Measurements from ENCODE around the gene SEMA3F. TPM values are rescaled to one million over a fixed set of nuclear protein-coding genes. Genes with fewer than 3 reads are reported as not detected.

Gene SEMA3F
- total and polyA plus RNA-seq, 5 experiments from 2014 or later = not detected

GRCh38 chr3:50230104-50230793, 75.1 kb downstream of the SEMA3F start:
- POLR2A ChIA-PET = interaction anchor here (0.6 to 6.1 kb wide), 8 partner anchors 7 to 887 kb away, joined by 3 to 82 read pairs (median 6); partner anchors contain the start of genes GNAI2 and IFRD2
- Mint-ChIP-seq H3K4me3 (peak overlapping the region in 1 of 10 donors; percentile 34), H3K27ac (no peak overlapping the region), H3K27me3 (no peaks in the 10 kb centered on the region), H3K4me1 (peaks cover 20 to 61% (median 33%) of the 10 kb centered on the region in 4 donors), H3K36me3 (no peaks in the 10 kb centered on the region), H3K9me3 (no peaks in the 10 kb centered on the region)
- DNase-seq (no peak), ATAC-seq (no peak)

GRCh38 chr3:50230794-50231125, 75.6 kb downstream of the SEMA3F start:
- no peaks in the 10 kb centered on the region for H3K9me3 Mint-ChIP-seq
- H3K36me3 Mint-ChIP-seq = no peaks in the 10 kb centered on the region
- H3K4me1 Mint-ChIP-seq = peaks cover 21 to 63% (median 37%) of the 10 kb centered on the region in 4 donors
- POLR2A ChIA-PET = interaction anchor here (0.6 to 6.1 kb wide), 6 partner anchors 11 to 887 kb away, joined by 3 to 50 read pairs (median 4); partner anchors contain the start of gene IFRD2
- no peak for DNase-seq
- no peaks in the 10 kb centered on the region for H3K27me3 Mint-ChIP-seq
- peak overlapping the region in 2 of 10 donors; percentile 68 to 83 for H3K27ac Mint-ChIP-seq
- ATAC-seq = no peak
- peak overlapping the region in 1 of 10 donors; percentile 2 for H3K4me3 Mint-ChIP-seq

- H3K4me3 Mint-ChIP-seq = no peak overlapping the region
These were observed 76.5 kb downstream of the SEMA3F start for GRCh38 chr3:50231581-50231980.

GRCh38 chr3:50232303-50232702, 77.2 kb downstream of the SEMA3F start:
- Mint-ChIP-seq H3K36me3 (no peaks in the 10 kb centered on the region), H3K27me3 (no peaks in the 10 kb centered on the region), H3K27ac (peak overlapping the region in 1 of 10 donors; percentile 74), H3K4me3 (no peak overlapping the region), H3K4me1 (peaks cover 17 to 52% (median 31%) of the 10 kb centered on the region in 4 donors), H3K9me3 (no peaks in the 10 kb centered on the region)
- DNase-seq (no peak), ATAC-seq (no peak)
- POLR2A ChIA-PET = interaction anchor here (0.8 to 6.1 kb wide), 3 partner anchors 10 to 105 kb away, joined by 3 to 50 read pairs (median 6); no protein-coding TSS in a partner anchor

More at GRCh38 chr3:50231581-50231980, 76.5 kb downstream of the SEMA3F start:
- Mint-ChIP-seq H3K36me3 (no peaks in the 10 kb centered on the region), H3K4me1 (peaks cover 19 to 58% (median 34%) of the 10 kb centered on the region in 4 donors), H3K27ac (peak overlapping the region in 2 of 10 donors; percentile 38 to 53), H3K27me3 (no peaks in the 10 kb centered on the region), H3K9me3 (no peaks in the 10 kb centered on the region)
- ATAC-seq (no peak), DNase-seq (no peak)
- POLR2A ChIA-PET = interaction anchor here (1.3 to 6.1 kb wide), 3 partner anchors 11 to 61 kb away, joined by 4 to 50 read pairs (median 6); partner anchors contain the start of gene IFRD2

GRCh38 chr3:50233176-50233575, 78.1 kb downstream of the SEMA3F start:
- Mint-ChIP-seq H3K4me1 (peaks cover 15 to 48% (median 29%) of the 10 kb centered on the region in 4 donors), H3K4me3 (peak overlapping the region in 1 of 10 donors; percentile 14), H3K27ac (peak overlapping the region in 5 of 10 donors; percentile 51 to 74 (median 69)), H3K9me3 (no peaks in the 10 kb centered on the region), H3K27me3 (no peaks in the 10 kb centered on the region), H3K36me3 (no peaks in the 10 kb centered on the region)
- no peak for DNase-seq
- POLR2A ChIA-PET = interaction anchor here (0.6 to 1.0 kb wide), 5 partner anchors 9 to 104 kb away, joined by 3 read pairs; no protein-coding TSS in a partner anchor
- ATAC-seq = no peak

- peak; percentile 88 to 91 for ATAC-seq
- Mint-ChIP-seq H3K9me3 (no peaks in the 10 kb centered on the region), H3K4me3 (peak within 1 kb of the TSS; percentile 94 to 99 (median 98)), H3K27me3 (no peaks in the 10 kb centered on the region), H3K4me1 (peaks cover 21 to 56% (median 45%) of the 10 kb centered on the region in 4 donors), H3K27ac (peak within 1 kb of the TSS; percentile 93 to 98 (median 96)), H3K36me3 (peaks cover 0 to 6% (median 2%) of the 10 kb centered on the region in 3 donors)
- peak; percentile 93 to 100 (median 99) for DNase-seq
- POLR2A ChIA-PET = interaction anchor here (0.7 to 5.6 kb wide), 15 partner anchors 8 to 333 kb away, joined by 3 to 82 read pairs (median 6); partner anchors contain the start of genes HEMK1 and IFRD2
These were observed 80.8 kb downstream of the SEMA3F start, which contains the start of gene GNAI2 for GRCh38 chr3:50235716-50236483. TSS of gene GNAI2 (plus strand) at chr3:50236204. CDS start at chr3:50236336, 132 bp downstream.

GRCh38 chr3:50236484-50237132, 81.5 kb downstream of the SEMA3F start:
- Mint-ChIP-seq H3K4me1 (peaks cover 25 to 63% (median 51%) of the 10 kb centered on the region in 4 donors), H3K36me3 (peaks cover 0 to 8% (median 2%) of the 10 kb centered on the region in 3 donors), H3K4me3 (peak overlapping the region; percentile 94 to 99 (median 98)), H3K9me3 (no peaks in the 10 kb centered on the region), H3K27ac (peak overlapping the region; percentile 93 to 98 (median 96)), H3K27me3 (no peaks in the 10 kb centered on the region)
- DNase-seq (no peak), ATAC-seq (no peak)
- POLR2A ChIA-PET = interaction anchor here (1.0 to 5.6 kb wide), 10 partner anchors 9 to 333 kb away, joined by 4 to 82 read pairs (median 7); partner anchors contain the start of genes HEMK1, HYAL3, IFRD2 and NAA80

- ATAC-seq = no peak
- POLR2A ChIA-PET = interaction anchor here (0.6 to 5.6 kb wide), 16 partner anchors 9 to 1820 kb away, joined by 3 to 82 read pairs (median 6); partner anchors contain the start of genes C3orf18, HYAL3, IFRD2 and NAA80
- Mint-ChIP-seq H3K4me3 (peak overlapping the region; percentile 94 to 99 (median 98)), H3K36me3 (peaks cover 0 to 8% (median 2%) of the 10 kb centered on the region in 3 donors), H3K27ac (peak overlapping the region; percentile 93 to 98 (median 96)), H3K27me3 (no peaks in the 10 kb centered on the region), H3K4me1 (peaks cover 28 to 69% (median 56%) of the 10 kb centered on the region in 4 donors), H3K9me3 (no peaks in the 10 kb centered on the region)
- DNase-seq = peak in 4 of 10 donors; percentile 35 to 49 (median 46)
These were observed 82.1 kb downstream of the SEMA3F start for GRCh38 chr3:50237133-50237651.

GRCh38 chr3:50237754-50238548, 82.8 kb downstream of the SEMA3F start:
- POLR2A ChIA-PET = interaction anchor here (0.5 to 5.6 kb wide), 17 partner anchors 10 to 1819 kb away, joined by 3 to 82 read pairs (median 5); partner anchors contain the start of genes C3orf18, HYAL3, IFRD2 and NAA80
- DNase-seq = peak; percentile 75 to 92 (median 82)
- Mint-ChIP-seq H3K27me3 (no peaks in the 10 kb centered on the region), H3K36me3 (peaks cover 0 to 13% (median 2%) of the 10 kb centered on the region in 3 donors), H3K9me3 (no peaks in the 10 kb centered on the region), H3K27ac (peak overlapping the region; percentile 93 to 98 (median 96)), H3K4me3 (peak overlapping the region; percentile 94 to 99 (median 98)), H3K4me1 (peaks cover 27 to 70% (median 61%) of the 10 kb centered on the region in 4 donors)
- peak; percentile 51 to 57 for ATAC-seq

GRCh38 chr3:50238549-50239026, 83.5 kb downstream of the SEMA3F start:
- H3K9me3 Mint-ChIP-seq = no peaks in the 10 kb centered on the region
- H3K36me3 Mint-ChIP-seq = peaks cover 0 to 14% (median 2%) of the 10 kb centered on the region in 3 donors
- ATAC-seq (no peak), DNase-seq (no peak)
- POLR2A ChIA-PET = interaction anchor here (0.7 to 5.6 kb wide), 8 partner anchors 9 to 103 kb away, joined by 3 to 82 read pairs (median 4); partner anchors contain the start of gene IFRD2
- H3K27ac Mint-ChIP-seq = peak overlapping the region; percentile 93 to 98 (median 96)
- H3K4me3 Mint-ChIP-seq = peak overlapping the region; percentile 94 to 99 (median 98)
- no peaks in the 10 kb centered on the region for H3K27me3 Mint-ChIP-seq
- peaks cover 27 to 69% (median 65%) of the 10 kb centered on the region in 4 donors for H3K4me1 Mint-ChIP-seq

Data from naive thymus-derived CD8-positive, alpha-beta T cell (primary cell).